Measurements from ENCODE around the gene NFIX.

DNA sequence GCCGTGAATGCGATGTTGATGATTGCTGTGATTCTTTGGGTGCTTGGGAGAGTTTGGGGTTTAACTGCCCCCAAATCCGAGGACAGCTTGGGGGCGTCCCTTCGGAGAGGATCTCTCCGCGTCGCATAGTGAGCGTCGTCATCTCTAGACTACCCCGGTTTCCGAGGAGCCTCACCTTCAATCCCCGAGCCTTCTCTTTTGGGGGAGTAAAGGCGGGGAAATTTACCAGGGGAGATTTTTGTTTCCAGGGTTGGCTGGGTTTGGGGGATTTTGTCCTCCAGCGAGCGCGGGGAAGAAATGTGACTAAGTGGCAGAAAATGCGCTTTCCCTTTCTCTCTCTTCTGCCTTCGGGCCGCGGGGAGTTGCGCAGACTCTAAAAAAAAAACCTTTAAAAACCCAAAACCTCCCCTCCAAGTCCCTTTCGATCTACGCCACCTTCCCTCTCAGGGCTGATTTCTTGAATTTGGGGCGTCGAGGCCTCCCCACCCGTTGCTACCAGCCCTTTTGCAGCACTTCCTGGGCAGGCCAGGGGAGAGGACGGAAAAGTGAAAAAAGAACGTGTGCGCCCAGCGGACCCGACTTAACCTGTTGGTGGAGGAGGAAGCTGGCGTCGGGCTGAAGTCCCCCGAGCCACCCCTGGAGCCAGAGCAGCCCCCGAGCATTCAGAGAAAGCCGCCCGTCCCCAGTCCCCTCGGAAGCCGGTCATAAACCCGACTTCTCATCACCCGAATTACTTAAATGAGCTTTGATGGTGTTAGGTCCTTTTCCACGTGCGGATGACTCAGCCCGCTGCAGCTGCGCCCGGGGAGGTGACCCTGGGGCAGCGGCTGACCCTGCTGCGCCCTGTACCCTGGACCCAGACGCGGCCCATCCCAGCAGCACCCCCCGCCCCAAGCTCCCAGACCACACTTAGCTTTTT is 17.7 kb downstream of the NFIX start:
- peak in 1 of 6 experiments; percentile 8 for TF ChIP-seq CTCF (IDR thresholded peaks at IDR 0.05)
- TF ChIP-seq POLR2A (IDR thresholded peaks at IDR 0.05): peak in 1 of 4 donors; percentile 32
